HEK293 (cell line): Measurements from ENCODE around the gene MSRB3.

Experiments
- CTCF ChIA-PET: fragments of 350-600 bp; formaldehyde crosslinking; extraction: SDS; loops from one replicate; lab custom pipeline; 2021; ENCODE audit warnings: antibody characterized with exemption; lab: Yijun Ruan, JAX
- POLR2A ChIA-PET: fragments of 300-600 bp; formaldehyde crosslinking; extraction: SDS; loops from one replicate; lab custom pipeline; 2020; ENCODE audit warnings: antibody characterized with exemption, inconsistent platforms; lab: Yijun Ruan, JAX
- H3K27ac ChIP-seq: fragments of 200-500 bp; sonication (Bioruptor generic); 2 replicates; pipeline ENCODE4 v1.5.1; 2014; ENCODE audit warnings: low read depth, low read length, control low read depth, inconsistent platforms; ENCODE audit errors: extremely low read depth
- H3K36me3 ChIP-seq, 2 experiments: fragments of 200-500 bp in 1 of 2; sonication (Bioruptor generic) in 1 of 2; 1 replicate in 1 of 2; 2 replicates in 1 of 2; pipeline ENCODE4 v1.5.1; 2014 to 2017; ENCODE audit warnings: inconsistent platforms in 2 of 2, low read length in 2 of 2; ENCODE audit not compliant: control insufficient read depth in 2 of 2, insufficient read depth in 1 of 2
- H3K4me1 ChIP-seq: fragments of 200-500 bp; sonication (Bioruptor generic); 2 replicates; pipeline ENCODE4 v1.5.1; 2014; ENCODE audit warnings: mild to moderate bottlenecking, low read length, inconsistent platforms; ENCODE audit not compliant: control insufficient read depth, insufficient read depth
- H3K4me3 ChIP-seq: 2 replicates; pipeline ENCODE4 v1.5.1; 2011; ENCODE audit warnings: low read depth, mild to moderate bottlenecking, control low read depth, low read length, moderate library complexity
- H3K9me3 ChIP-seq: fragments of 200-500 bp; sonication (Bioruptor generic); 2 replicates; pipeline ENCODE4 v1.5.1; 2014; ENCODE audit warnings: low read depth, low read length, inconsistent platforms; ENCODE audit not compliant: control insufficient read depth, insufficient read depth
- GLI2 ChIP-seq: fragments of 450-650 bp; formaldehyde crosslinking; IDR thresholded peaks from 2 replicates; pipeline ENCODE4; 2017; ENCODE audit warnings: missing biosample characterization, missing genetic modification characterization, low read depth, borderline replicate concordance
- HOXD13 ChIP-seq: sonication (generic); formaldehyde crosslinking; IDR thresholded peaks from 2 replicates; pipeline ENCODE4 v1.8.0; 2022; ENCODE audit warnings: missing genetic modification reagents, borderline replicate concordance
- KLF17 ChIP-seq: fragments of 450-650 bp; formaldehyde crosslinking; IDR thresholded peaks from 2 replicates; pipeline ENCODE4 v1.5.1; 2016; ENCODE audit warnings: missing biosample characterization, missing genetic modification characterization
- MYNN ChIP-seq: fragments of 450-650 bp; formaldehyde crosslinking; IDR thresholded peaks from 2 replicates; pipeline ENCODE4 v1.5.1; 2016; ENCODE audit warnings: missing biosample characterization, missing genetic modification characterization, borderline replicate concordance
- REST ChIP-seq: fragments of 450-650 bp; formaldehyde crosslinking; IDR thresholded peaks from 2 replicates; pipeline ENCODE4 v1.5.1; 2016; ENCODE audit warnings: missing biosample characterization, missing genetic modification characterization
- ZBTB49 ChIP-seq: fragments of 450-650 bp; formaldehyde crosslinking; IDR thresholded peaks from 2 replicates; pipeline ENCODE4 v1.5.1; 2016; ENCODE audit warnings: missing biosample characterization, missing genetic modification characterization, low read depth
- ZNF169 ChIP-seq: fragments of 450-650 bp; formaldehyde crosslinking; IDR thresholded peaks from 2 replicates; pipeline ENCODE4 v1.5.1; 2016; ENCODE audit warnings: missing biosample characterization, missing genetic modification characterization
- ZNF2 ChIP-seq: fragments of 450-650 bp; formaldehyde crosslinking; IDR thresholded peaks from 2 replicates; pipeline ENCODE4 v1.5.1; 2016; ENCODE audit warnings: missing biosample characterization, missing genetic modification characterization
- ZNF23 ChIP-seq: fragments of 450-650 bp; formaldehyde crosslinking; IDR thresholded peaks from 2 replicates; pipeline ENCODE4 v1.5.1; 2016; ENCODE audit warnings: missing biosample characterization, missing genetic modification characterization, borderline replicate concordance
- ZNF280C ChIP-seq: fragments of 450-650 bp; formaldehyde crosslinking; IDR thresholded peaks from 2 replicates; pipeline ENCODE4 v1.5.1; 2016; ENCODE audit warnings: missing biosample characterization, missing genetic modification characterization
- ZNF280D ChIP-seq: fragments of 450-650 bp; formaldehyde crosslinking; IDR thresholded peaks from 2 replicates; pipeline ENCODE4 v1.5.1; 2016; ENCODE audit warnings: missing biosample characterization, missing genetic modification characterization
- ZNF518A ChIP-seq: fragments of 450-650 bp; formaldehyde crosslinking; conservative IDR thresholded peaks from 2 replicates; pipeline ENCODE4 v1.5.1; 2016; ENCODE audit warnings: low read depth, missing biosample characterization, missing genetic modification characterization
- ZNF558 ChIP-seq: fragments of 450-650 bp; formaldehyde crosslinking; IDR thresholded peaks from 2 replicates; pipeline ENCODE4 v1.5.1; 2016; ENCODE audit warnings: missing biosample characterization, missing genetic modification characterization
- ZNF658 ChIP-seq: fragments of 450-650 bp; formaldehyde crosslinking; IDR thresholded peaks from 2 replicates; pipeline ENCODE4; 2016; ENCODE audit warnings: missing biosample characterization, missing genetic modification characterization
- ZNF670 ChIP-seq: fragments of 450-650 bp; formaldehyde crosslinking; IDR thresholded peaks from 2 replicates; pipeline ENCODE4 v1.5.1; 2016; ENCODE audit warnings: missing biosample characterization, missing genetic modification characterization, low read depth
- ZNF791 ChIP-seq: fragments of 450-650 bp; formaldehyde crosslinking; IDR thresholded peaks from 2 replicates; pipeline ENCODE4 v1.5.1; 2016; ENCODE audit warnings: missing biosample characterization, missing genetic modification characterization
- ZSCAN18 ChIP-seq: fragments of 450-650 bp; formaldehyde crosslinking; IDR thresholded peaks from 2 replicates; pipeline ENCODE4 v1.5.1; 2016; ENCODE audit warnings: missing biosample characterization, missing genetic modification characterization

The MSRB3 gene

GRCh38 chr12:65389436-65389835 lies 111.0 kb downstream of the MSRB3 start (continued):
- TF ChIP-seq ZNF280D (tag by site-specific recombination) = no peak

GRCh38 chr12:65391711-65392110 lies 113.2 kb downstream of the MSRB3 start:
- Histone ChIP-seq H3K36me3 (no peaks in the 10 kb centered on the region), H3K9me3 (no peaks in the 10 kb centered on the region), H3K4me3 (no peak overlapping the region), H3K27ac (no peak overlapping the region), H3K4me1 (peaks cover 5% of the 10 kb centered on the region)
- ChIA-PET POLR2A (no interaction called here), CTCF (no interaction called here)
- TF ChIP-seq ZNF670 (tag by site-specific recombination) = no peak
- TF ChIP-seq REST (tag by site-specific recombination) = no peak
- TF ChIP-seq ZNF791 (tag by site-specific recombination) = no peak
- no peak for TF ChIP-seq ZNF2 (tag by site-specific recombination)
- no peak for TF ChIP-seq MYNN
- no peak for TF ChIP-seq ZNF23
- TF ChIP-seq KLF17 (tag by site-specific recombination) = no peak
- TF ChIP-seq HOXD13 (CRISPR knock-in tag) = no peak
- no peak for TF ChIP-seq ZBTB49 (tag by site-specific recombination)
- no peak for TF ChIP-seq ZNF658
- TF ChIP-seq ZNF280C (tag by site-specific recombination) = no peak
- no peak for TF ChIP-seq ZNF518A (tag by site-specific recombination)
- TF ChIP-seq ZSCAN18 (tag by site-specific recombination) = no peak
- no peak for TF ChIP-seq ZNF558 (tag by site-specific recombination)
- TF ChIP-seq GLI2 (tag by site-specific recombination) = no peak
- no peak for TF ChIP-seq ZNF169
